Stimulated activated CD4-positive, alpha-beta T cell treated with anti-CD3 and anti-CD28 coated beads, Interleukin-2, amount 100 ng/mL, for 24 hours (primary cell): ENCODE data around the gene IQCM.

Experiments used
- DNase-seq, 2 donors: peaks; one replicate each; pipeline ENCODE4 v3.0.0-alpha.2; 2020

IQCM gene

GRCh38 chr4:149815743-149816142 is at the start of gene IQCM:
Gene IQCM (minus strand): TSS chr4:149815843. CDS start chr4:149742691, 73,152 bp downstream.
- no peak for DNase-seq

DNA sequence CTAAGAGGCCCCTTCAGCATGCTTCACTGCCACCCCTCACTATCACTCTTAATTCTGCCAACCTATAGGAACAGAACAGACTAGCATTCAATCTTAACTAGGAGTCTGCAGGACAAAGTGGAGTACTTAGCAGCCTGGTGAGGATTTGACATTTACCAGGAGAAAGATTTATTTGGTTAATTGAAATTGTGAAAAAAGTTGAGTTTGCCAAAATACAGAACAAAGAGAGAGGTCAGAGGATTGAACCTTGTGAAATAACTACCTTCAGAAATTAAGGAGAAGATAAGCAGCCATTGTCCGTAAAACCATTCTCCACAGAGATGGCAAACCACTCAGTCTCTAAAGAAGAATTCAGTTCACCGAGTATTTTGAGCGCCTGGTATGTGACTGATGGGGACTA is 41.8 kb upstream of the IQCM start:
- no peak for DNase-seq

DNA sequence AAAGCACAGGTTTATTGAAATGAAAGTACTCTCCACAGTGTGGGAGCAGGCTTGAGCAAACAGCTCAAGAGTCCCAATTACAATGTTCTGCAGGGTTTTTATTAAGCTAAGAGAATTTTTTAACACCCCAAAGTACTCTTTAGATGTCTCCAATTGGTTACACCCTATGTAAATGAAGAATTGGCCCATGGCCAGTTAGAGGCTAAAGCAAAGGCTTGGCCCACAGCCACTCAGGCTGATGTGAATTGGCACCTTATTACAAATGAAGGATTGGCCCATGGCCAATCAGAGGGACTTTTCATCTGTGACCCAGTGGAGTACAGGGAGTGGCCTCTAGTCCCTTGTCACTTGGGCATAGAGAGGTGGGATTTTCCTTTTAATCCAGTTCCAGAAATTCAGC is 30.1 kb upstream of the IQCM start:
- no peak for DNase-seq

DNA sequence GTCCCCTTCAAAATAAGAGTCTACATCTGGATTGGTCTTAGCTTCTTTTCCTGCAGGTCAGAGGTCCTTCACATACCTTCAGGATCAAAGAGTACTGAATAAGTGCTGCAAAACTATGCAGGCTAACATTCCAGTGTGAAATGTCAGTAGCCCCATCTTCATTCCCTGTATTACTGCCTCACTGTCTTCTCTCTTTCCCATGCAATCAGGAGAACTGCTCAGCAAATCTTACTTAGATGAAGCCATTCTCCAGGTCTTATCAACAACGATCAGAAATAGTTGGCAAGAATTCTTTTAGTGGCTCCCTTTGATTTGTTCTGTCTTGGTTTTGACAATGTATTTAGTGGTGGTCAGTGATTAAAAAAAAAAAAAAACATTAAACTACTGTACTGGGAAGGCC is 26.0 kb upstream of the IQCM start:
- no peak for DNase-seq

DNA sequence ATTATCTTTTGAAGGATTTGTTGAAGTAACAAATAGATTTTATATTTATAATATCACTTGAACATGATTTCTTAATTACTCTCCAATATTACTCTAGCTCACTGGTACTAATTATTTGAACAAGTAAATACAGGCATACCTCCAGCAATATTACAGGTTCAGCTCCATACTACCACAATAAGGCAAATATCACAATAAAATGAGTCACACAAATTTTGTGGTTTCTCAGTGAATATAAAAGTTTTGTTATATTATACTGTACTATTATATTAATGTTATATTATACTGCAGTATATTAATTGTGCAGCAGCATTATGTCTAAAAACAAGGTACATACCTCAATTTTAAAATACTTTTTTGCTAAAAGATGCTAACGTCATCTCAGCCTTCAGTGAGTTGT is 22.4 kb upstream of the IQCM start:
- DNase-seq: no peak

DNA sequence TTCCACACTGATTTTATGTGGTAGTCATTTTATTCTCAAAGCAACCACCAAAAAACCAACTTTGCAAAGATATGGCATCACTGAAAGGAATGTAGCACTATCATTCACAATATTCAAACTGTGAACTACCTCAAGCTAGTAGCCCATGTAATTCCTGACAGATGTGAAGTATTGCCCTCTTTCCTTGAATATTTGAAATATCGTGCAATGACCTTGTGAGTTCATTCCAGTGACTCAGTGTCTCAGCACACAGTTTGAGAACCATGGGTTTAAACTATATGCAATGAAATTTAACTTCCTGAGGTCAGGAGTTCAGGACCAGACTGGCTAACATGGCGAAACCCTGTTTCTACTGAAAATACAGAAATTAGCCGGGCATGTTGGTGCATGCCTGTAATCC is 20.9 kb upstream of the IQCM start:
- DNase-seq: no peak

GRCh38 chr4:149835280-149835679 is 19.6 kb upstream of the IQCM start:
- no peak for DNase-seq

DNA sequence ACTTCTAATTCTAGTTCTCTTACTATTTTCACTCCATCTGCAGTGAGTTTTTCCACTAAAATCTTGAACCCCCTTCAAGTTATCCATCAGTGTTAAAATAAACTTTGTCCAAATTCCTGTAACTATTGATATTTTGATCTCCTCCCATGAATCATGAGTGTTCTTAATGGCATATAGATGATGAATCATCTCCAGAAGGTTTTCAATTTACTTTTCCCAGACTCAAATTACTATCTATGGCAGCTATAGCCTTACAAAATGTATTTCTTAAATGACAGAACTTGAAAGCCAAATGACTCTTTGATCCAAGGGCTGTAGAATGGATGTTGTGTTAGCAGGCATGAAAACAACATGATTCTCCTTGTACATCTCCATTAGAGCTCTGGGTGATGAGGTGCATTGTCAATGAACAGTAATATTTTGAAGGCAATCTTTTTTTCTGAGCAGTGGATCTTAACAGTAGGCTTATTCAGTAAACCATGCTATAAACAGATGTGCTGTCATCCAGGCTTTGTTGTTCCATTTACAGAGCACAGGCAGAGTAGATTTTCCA is 16.1 kb upstream of the IQCM start:
- no peak for DNase-seq

DNA sequence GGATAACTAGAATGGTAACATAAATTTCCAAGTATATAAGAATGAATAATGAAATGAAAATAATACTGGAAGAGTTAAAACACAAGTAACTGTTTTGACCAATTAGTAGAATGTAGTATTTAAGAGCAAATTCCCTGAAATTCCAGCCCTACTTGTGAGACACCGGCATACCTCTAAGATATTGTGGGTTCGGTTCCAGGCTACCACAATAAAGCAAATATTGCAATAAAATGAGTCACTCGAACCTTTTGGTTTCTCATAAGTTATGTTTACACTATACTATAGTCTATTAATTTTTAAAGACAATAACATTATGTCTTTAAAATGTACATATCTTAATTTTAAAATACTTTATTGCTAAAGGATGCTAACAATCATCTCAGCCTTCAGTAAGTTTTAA is 15.2 kb upstream of the IQCM start:
- DNase-seq: no peak

DNA sequence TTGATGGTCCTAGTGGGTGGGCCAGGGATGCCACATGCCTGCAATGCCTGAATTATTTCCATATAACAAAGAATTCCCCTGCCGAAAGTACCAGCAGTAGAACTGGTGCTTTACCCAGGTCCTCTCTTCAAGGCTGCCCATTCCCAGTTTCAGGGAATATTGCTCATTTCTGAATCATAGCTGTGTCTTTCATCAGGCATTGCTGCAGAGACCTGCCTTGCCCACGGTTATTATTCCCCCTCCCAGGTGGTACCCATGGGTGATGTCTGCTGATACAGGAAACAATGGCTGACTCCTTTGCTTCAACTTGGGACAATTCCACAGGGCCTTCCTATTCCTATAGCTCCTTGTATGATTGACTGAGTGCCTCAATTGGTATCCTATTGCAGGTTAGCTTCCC is 9.7 kb upstream of the IQCM start:
- no peak for DNase-seq

DNA sequence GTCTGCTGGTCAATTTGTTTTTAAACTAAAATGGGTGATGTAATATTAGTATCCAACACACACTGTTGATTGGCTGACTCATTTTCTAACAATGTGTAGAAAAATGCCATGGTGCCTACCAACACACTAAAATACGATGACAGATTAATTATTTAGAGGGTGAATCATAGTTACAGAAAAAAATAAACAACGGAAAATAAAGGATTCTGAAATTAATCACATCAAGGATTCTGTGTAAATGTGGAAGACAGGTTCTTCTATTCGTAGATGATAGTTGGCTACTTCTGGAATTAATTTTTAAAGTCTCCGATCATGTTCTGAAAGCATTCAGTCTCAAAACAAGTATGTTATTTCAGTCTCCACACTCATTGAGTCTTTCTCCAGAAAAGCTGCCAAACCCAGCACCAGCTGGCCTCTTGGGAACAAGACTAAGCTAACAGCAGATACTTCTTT is 8.2 kb upstream of the IQCM start:
- no peak for DNase-seq

DNA sequence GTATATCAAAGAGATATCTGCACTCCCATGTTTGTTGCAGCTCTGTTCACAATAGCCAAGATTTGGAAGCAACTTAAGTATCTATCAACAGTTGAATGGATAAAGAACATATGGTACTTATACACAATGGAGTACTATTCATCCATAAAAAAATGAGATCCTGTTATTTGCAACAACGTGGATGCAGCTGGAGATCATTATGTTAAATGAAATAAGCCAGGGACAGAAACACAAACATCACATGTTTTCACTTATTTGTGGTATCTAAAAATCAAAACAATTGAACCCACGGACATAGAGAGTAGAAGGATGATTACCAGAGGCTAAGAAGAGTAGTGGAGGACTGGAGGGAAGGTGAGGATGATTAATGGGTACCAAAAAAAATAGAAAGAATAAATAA is 14.2 kb downstream of the IQCM start:
- DNase-seq: no peak

- no peak for DNase-seq
Measured at GRCh38 chr4:149799546-149799945, 16.1 kb downstream of the IQCM start.

- DNase-seq: no peak
Measured at GRCh38 chr4:149796381-149796780, 19.3 kb downstream of the IQCM start.

DNA sequence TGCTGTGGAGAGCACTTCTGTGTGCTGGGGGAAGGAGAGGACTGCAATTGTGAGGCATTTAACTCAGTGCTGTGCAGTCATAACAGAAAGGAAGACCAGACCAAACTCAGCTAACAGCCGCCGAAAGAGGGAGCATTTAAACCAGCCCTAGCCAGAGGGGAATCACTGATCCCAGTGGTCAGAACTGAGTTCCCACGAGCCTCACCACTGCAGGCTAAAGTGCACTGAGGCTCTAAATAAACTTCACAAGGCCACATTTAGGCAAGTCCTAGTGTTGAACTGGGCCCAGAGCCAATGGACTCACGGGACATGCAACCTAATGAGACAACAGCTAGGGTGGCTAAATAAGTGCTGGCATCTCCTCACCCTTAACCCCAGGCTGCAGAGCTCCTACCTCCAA is 20.4 kb downstream of the IQCM start:
- no peak for DNase-seq

GRCh38 chr4:149794352-149794751 is 21.3 kb downstream of the IQCM start:
- DNase-seq: no peak

- DNase-seq: no peak
Measured at GRCh38 chr4:149793459-149793858, 22.2 kb downstream of the IQCM start.

DNA sequence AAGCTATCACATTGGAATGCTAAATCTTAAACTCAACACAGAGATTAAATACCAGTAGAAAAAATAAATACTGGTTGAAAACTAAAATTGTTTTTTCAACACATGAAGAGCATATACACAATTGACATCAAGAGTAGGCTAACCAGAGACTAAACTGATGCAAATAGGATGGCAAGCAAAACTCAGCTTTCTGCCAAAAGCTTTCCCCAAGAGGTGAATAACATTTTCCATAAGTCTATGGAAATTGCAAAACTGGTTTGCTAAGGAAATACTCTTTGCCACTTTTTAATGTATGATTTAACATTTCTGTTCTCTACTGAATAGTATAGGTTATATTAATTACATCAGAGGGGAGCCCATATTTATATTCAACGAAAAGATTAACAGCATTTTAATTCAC is 23.8 kb downstream of the IQCM start:
- no peak for DNase-seq

DNA sequence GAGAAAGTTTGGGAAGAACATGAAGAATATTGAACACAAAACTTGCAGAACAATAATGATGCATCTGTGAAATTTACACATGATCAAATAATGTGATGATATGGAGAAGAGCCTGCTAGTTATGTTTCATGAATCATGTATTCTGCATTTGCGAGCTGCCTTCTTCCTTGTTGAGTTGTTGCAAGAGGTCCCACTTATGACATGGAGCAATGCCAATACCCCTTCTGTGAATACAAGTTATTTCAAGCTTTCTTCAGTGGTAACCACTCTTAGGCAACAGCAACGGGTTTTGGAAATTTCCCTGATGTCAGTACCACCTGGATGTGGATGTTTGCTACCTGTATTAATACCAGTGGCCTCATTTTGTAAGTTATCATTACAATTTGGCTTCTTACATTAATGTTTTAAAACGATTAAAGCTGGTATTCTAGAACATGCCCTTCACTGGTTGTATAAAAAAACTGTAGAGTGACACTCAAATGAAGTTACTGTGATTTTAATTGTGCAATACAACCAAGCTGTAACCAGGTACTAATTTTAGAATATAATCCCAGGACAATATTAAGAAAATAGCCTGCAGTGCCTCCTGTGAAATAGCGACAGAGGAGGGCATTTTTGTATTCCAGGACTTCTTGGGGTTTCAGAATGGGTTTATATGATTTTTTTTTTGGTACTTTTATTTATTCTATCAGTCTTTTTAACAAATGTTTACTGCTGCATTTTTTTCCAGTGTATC is 25.3 kb downstream of the IQCM start:
- no peak for DNase-seq

DNA sequence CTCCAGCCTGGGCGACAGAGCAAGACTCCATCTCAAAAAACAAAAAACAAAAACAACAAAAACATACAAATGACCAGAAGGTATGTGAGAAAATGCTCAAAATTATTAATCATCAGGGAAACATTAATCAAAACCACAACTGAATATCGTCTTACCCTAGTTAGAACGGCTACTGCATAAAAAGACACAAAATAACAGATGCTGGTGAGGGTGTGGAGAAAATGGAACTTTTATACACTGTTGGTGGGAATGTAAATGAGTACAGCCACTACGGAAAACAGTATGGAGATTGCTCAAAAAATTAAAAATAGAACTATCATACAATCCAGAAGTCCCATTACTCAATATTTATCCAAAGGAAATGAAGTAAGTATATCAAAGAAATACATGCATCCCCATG is 27.3 kb downstream of the IQCM start:
- DNase-seq: no peak

DNA sequence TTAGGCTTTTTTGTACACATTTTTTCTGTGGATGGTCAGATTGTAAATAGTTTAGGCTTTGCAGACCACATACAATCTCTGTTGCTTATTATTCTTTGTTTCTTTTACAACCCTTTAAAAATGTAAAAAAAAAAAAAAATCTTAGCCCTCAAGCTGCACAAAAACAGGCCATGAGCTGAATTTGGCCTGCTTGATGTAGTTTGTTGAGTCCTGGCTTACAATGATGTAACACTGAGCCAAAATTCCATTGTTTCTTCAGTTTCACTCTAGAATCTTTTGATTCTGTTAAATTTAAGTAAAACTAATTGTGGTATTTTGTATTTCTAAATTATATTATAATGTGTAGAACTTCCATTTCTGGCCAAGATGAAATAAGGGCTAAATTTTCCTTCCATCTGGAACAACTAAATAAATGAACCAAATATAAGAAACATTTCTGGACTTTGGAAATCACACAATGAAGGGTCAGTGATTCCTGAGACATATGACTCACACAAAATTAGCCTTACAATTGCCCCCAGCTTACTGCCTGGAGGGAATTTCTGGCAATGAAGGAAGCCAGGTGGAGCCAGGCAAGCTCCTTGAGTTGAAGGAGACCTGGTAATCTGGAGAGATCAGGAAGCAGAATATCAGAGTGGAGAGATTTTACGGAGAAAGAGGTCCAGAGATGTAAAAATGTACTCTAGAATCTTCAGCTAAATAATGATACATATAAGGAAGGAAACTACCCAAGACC is 29.8 kb downstream of the IQCM start:
- no peak for DNase-seq

DNA sequence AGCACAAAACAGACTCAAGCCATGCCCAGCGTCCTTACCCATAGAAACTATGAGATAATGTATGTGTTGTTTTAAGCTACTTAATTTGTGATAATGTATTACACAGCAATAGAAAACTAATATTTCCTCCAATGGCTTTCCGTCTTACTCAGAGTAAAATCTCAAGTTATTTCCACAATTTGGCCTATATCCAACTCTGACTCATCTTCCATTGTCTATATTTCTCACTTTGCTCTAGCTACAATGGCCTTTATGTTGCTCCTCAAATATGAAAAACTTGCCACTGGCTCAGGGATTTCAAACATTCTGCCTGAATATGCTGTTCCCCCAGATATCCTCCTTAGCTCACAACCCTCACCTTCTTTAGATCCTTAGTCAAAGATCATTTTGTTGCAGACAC is 31.6 kb downstream of the IQCM start:
- DNase-seq: no peak

GRCh38 chr4:149781150-149781549 is 34.5 kb downstream of the IQCM start:
- DNase-seq: no peak

- no peak for DNase-seq
Measured at GRCh38 chr4:149768477-149768876, 47.2 kb downstream of the IQCM start.
